Stomach (tissue), 9 donors: ENCODE measurements around the gene S100P. TPM values are rescaled to one million over a fixed set of nuclear protein-coding genes. Genes with fewer than 3 reads are reported as not detected.
"Not testable (repeated sequence)": the region's sequence is repeated elsewhere in the genome, so short reads cannot be mapped to it uniquely, and the experiment has no call there.

Source experiments
- DNase-seq, 2 donors: peaks; one replicate each; pipeline versions ENCODE4 v3.0.0 to v3.0.0-alpha.2; 2013 to 2019
- H3K27ac ChIP-seq, 5 donors: fragments of 200-600 bp in 4 of 5; sonication (generic) in 4 of 5; one replicate each; pipeline ENCODE4 v1.5.1; 2013 to 2019; ENCODE audit warnings: mild to moderate bottlenecking in 1 of 5, moderate library complexity in 1 of 5
- H3K27me3 ChIP-seq, 3 donors: fragments of 200-600 bp; sonication (generic); one replicate each; pipeline ENCODE4 v1.5.1; 2017 to 2019; ENCODE audit warnings: mixed run types in 1 of 3
- H3K36me3 ChIP-seq, 4 donors: fragments of 200-600 bp; sonication (generic); 1 replicate in 3 of 4; 2 replicates in 1 of 4; pipeline ENCODE4 v1.5.1; 2016 to 2019
- H3K4me1 ChIP-seq, 4 donors: fragments of 200-600 bp; sonication (generic); one replicate each; pipeline ENCODE4 v1.5.1; 2016 to 2019
- H3K4me3 ChIP-seq, 4 donors: fragments of 200-600 bp; sonication (generic) in 3 of 4; one replicate each; pipeline ENCODE4 v1.5.1; 2016 to 2019; ENCODE audit warnings: mild to moderate bottlenecking in 1 of 4
- H3K9me3 ChIP-seq, 4 donors: fragments of 200-600 bp; sonication (generic); one replicate each; pipeline ENCODE4 v1.5.1; 2016 to 2019
- EP300 ChIP-seq: sonication (generic); formaldehyde crosslinking; IDR thresholded peaks from one replicate; pipeline ENCODE4 v1.6.1; 2017; ENCODE audit warnings: antibody characterized with exemption
- POLR2A ChIP-seq, 4 donors: fragments of 450-650 bp; IDR thresholded peaks; one replicate each; pipeline ENCODE4 v1.6.1; 2016; ENCODE audit warnings: antibody characterized with exemption in 4 of 4, control low read depth in 2 of 4, mild to moderate bottlenecking in 1 of 4, moderate library complexity in 1 of 4
- POLR2AphosphoS5 ChIP-seq, 3 donors: sonication (generic); formaldehyde crosslinking; IDR thresholded peaks; one replicate each; pipeline ENCODE4 v1.6.1; 2016; ENCODE audit warnings: antibody characterized with exemption in 3 of 3
- WGBS, 5 donors: extraction: QIAGEN DNeasy Blood & Tissue Kit in 3 of 5; methylation state at CpG; one replicate each; pipeline versions ENCODE4 v1.1.5 to v1.1.7; 2013 to 2018; 5-methylcytosine and 5-hydroxymethylcytosine counted together
- intact Hi-C: fragments of 100-400 bp; cut with DNase I; formaldehyde crosslinking; loops from one replicate; pipeline ENCODE4 v1.15.1; 2023; ENCODE audit warnings: low total_unique reads
- polyA plus RNA-seq, 3 donors: library from polyadenylated mRNA; stranded (reverse); fragments of 200-250 nt; gene quantifications; one replicate each; pipeline ENCODE4 v1.2.3, GENCODE V29; 2013
- total RNA-seq, 5 donors: library from RNA; depleted of rRNA; stranded (reverse); fragments of >200 nt; gene quantifications; one replicate each; pipeline versions ENCODE4 v1.1.0 to v1.2.3, GENCODE V29; 2014 to 2016
- TF ChIP-seq, protein P1 (sequence below), 7 experiments: fragments of 450-650 bp in 4 of 7; fragments of 200-600 bp in 3 of 7; sonication (generic) in 3 of 7; IDR thresholded peaks; one replicate each; pipeline ENCODE4 v1.5.1; 2016 to 2019; ENCODE audit warnings: antibody characterized with exemption in 7 of 7, control low read depth in 2 of 7, mild to moderate bottlenecking in 1 of 7
- donor health status: healthy with polysubstance abuse.
- donor health status: Bipolar disorder and iron deficiency.
- donor health status: healthy.

S100P gene
- total and polyA plus RNA-seq, 8 donors, result 3.1 to 2,173 (median 142) TPM; not detected in 1

DNA sequence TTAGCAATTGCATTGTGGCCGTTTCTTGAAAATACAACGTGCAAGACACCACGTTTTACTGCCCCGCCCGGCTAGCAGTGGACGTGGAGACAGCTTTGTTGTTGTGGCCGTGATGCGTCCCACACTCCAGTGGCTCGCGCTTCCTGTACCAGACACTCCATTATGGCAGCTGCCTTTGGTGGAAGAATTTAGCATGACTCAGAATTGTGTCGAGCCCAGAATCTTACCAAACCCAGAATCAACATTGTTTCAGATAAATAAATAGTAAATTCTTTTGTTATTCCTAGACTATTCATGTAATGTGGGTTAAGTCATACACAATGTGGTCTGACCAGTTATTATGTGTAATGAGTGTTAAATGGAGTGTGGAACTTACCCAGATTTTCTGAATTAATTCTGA lies 25.3 kb upstream of the S100P start:
- Histone ChIP-seq H3K9me3 (no peaks in the 10 kb centered on the region), H3K27ac (peak overlapping the region in 2 of 5 donors; percentile 18 to 58)
- TF ChIP-seq POLR2A (IDR thresholded peaks at IDR 0.05) (no peak), POLR2AphosphoS5 (IDR thresholded peaks at IDR 0.05) (peak in 1 of 3 donors; percentile 24), EP300 (no peak)
- TF ChIP-seq, protein P1, sequence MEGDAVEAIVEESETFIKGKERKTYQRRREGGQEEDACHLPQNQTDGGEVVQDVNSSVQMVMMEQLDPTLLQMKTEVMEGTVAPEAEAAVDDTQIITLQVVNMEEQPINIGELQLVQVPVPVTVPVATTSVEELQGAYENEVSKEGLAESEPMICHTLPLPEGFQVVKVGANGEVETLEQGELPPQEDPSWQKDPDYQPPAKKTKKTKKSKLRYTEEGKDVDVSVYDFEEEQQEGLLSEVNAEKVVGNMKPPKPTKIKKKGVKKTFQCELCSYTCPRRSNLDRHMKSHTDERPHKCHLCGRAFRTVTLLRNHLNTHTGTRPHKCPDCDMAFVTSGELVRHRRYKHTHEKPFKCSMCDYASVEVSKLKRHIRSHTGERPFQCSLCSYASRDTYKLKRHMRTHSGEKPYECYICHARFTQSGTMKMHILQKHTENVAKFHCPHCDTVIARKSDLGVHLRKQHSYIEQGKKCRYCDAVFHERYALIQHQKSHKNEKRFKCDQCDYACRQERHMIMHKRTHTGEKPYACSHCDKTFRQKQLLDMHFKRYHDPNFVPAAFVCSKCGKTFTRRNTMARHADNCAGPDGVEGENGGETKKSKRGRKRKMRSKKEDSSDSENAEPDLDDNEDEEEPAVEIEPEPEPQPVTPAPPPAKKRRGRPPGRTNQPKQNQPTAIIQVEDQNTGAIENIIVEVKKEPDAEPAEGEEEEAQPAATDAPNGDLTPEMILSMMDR (IDR thresholded peaks at IDR 0.05), result no peak

DNA sequence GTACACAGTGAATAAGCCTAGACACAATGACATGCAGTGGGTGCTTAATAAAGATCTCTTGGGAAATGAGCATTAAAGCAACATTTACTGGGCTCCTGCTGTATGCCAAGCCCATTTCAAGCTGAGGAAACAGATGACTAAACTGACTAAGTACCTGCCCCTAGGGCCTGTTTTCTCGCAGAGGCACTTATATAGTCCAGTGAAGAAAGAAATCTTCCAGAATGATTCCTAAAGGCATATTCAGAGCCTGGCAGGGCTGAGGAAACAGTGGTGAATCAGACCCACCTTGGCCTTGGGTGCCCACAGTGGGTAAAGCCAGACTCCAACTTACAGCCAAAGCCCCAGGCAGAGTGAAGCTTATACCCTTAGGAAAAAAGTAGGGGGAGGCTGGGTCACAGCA lies 22.0 kb upstream of the S100P start:
- no peaks in the 10 kb centered on the region for H3K9me3 ChIP-seq
- H3K4me3 ChIP-seq, result no peak overlapping the region
- peaks cover 19 to 34% (median 28%) of the 10 kb centered on the region in 4 donors for H3K4me1 ChIP-seq
- H3K36me3 ChIP-seq, result peaks cover 0 to 19% (median 3%) of the 10 kb centered on the region in 4 donors
- DNase-seq, result no peak
- intact Hi-C loops, result no loop called here
- no peaks in the 10 kb centered on the region for H3K27me3 ChIP-seq
- no peak for TF ChIP-seq POLR2A (IDR thresholded peaks at IDR 0.05)
- TF ChIP-seq, protein P1 (IDR thresholded peaks at IDR 0.05), result no peak
- TF ChIP-seq POLR2AphosphoS5 (IDR thresholded peaks at IDR 0.05), result no peak
- no peak for TF ChIP-seq EP300
- 89 to 95% (median 91%) methylated on average over 1 of the region's 1 CpG for WGBS, 5 donors
- H3K27ac ChIP-seq, result no peak overlapping the region

More for the DNA sequence above, 25.3 kb upstream of the S100P start:
- Histone ChIP-seq H3K36me3 (peaks cover 0 to 13% (median 3%) of the 10 kb centered on the region in 4 donors), H3K4me3 (no peak overlapping the region), H3K4me1 (peaks cover 6 to 25% (median 17%) of the 10 kb centered on the region in 4 donors), H3K27me3 (peaks cover 4 to 22% (median 19%) of the 10 kb centered on the region in 3 donors)
- 45 to 63% (median 53%) methylated on average over 11 of the region's 11 CpGs for WGBS, 5 donors
- intact Hi-C loops, result no loop called here
- peak in 1 of 2 donors; percentile 59 for DNase-seq

DNA sequence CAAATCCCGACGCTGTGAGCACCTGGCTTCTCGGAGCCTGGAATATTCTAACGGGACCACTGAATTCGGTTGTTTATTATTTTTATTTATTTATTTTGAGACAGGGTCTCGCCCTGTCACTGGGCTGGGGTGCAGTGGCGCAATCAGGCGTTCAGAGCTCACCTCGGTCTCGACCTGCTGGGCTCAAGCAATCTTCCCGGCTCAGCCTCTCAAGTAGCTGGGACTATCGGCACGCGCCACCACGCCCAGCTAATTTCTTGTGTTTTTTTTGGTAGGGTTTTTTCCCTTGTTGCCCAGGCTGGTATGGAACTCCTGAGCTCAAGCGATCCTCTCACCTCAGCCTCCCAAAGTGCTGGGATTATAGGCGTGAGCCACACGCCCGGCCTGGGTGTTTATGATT lies 21.5 kb upstream of the S100P start:
- 95 to 98% (median 96%) methylated on average over 19 of the region's 19 CpGs for whole genome bisulfite sequencing, 5 donors
- Histone ChIP-seq H3K4me1 (peaks cover 19 to 39% (median 32%) of the 10 kb centered on the region in 4 donors), H3K36me3 (peaks cover 0 to 19% (median 5%) of the 10 kb centered on the region in 4 donors), H3K27ac (no peak overlapping the region), H3K9me3 (no peaks in the 10 kb centered on the region), H3K4me3 (no peak overlapping the region), H3K27me3 (no peaks in the 10 kb centered on the region)
- intact Hi-C loops, result no loop called here
- DNase-seq, result no peak
- TF ChIP-seq POLR2A (IDR thresholded peaks at IDR 0.05) (no peak), EP300 (no peak), POLR2AphosphoS5 (IDR thresholded peaks at IDR 0.05) (no peak)
- TF ChIP-seq, protein P1 (IDR thresholded peaks at IDR 0.05), result no peak

DNA sequence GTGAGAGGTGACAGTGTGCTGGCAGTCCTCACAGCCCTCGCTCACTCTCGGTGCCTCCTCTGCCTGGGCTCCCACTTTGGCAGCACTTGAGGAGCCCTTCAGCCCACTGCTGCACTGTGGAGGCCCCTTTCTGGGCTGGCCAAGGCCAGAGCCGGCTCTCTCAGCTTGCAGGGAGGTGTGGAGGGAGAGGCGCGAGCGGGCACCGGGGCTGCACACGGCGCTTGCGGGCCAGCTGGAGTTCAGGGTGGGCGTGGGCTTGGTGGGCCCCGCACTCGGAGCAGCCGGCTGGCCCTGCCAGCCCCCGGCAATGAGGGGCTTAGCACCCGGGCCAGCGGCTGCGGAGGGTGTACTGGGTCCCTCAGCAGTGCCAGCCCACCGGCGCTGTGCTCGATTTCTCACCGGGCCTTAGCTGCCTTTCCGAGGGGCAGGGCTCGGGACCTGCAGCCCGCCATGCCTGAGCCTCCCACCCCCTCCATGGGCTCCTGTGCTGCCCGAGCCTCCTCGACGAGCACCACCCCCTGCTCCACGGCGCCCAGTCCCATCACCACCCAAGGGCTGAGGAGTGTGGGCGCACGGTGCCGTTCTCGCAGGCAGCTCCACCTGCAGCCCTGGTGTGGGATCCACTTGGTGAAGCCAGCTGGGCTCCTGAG lies 21.0 kb upstream of the S100P start:
- Histone ChIP-seq H3K36me3 (peaks cover 0 to 19% (median 10%) of the 10 kb centered on the region in 4 donors), H3K4me3 (peak overlapping the region in 2 of 4 donors; percentile 94 to 95), H3K27ac (peak overlapping the region in 3 of 5 donors; percentile 81 to 94 (median 91)), H3K4me1 (peaks cover 19 to 44% (median 38%) of the 10 kb centered on the region in 4 donors)
- DNase-seq, H3K27me3 ChIP-seq, H3K9me3 ChIP-seq, intact Hi-C loops: not testable (repeated sequence)
- 95 to 98% (median 97%) methylated on average over 21 to 34 of the region's 34 CpGs for WGBS, 5 donors

DNA sequence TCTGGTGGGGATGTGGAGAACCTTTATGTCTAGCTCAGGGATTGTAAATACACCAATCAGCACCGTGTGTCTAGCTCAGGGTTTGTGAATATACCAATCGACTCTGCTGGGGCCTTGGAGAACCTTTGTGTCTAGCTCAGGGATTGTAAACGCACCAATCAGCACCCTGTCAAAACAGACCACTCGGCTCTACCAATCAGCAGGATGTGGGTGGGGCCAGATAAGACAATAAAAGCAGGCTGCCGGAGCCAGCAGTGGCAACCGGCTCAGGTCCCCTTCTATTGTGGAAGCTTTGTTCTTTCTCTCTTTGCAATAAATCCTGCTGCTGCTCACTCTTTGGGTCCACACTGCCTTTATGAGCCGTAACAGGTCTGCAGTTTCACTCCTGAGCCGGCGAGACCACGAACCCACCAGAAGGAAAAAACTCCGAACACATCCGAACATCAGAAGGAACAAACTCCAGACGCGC lies 20.5 kb upstream of the S100P start:
- not testable (repeated sequence) for DNase-seq
- TF ChIP-seq POLR2AphosphoS5 (IDR thresholded peaks at IDR 0.05) (peak in 2 of 3 donors; percentile 11 to 62), POLR2A (IDR thresholded peaks at IDR 0.05) (peak in 1 of 4 donors; percentile 31)

More for the DNA sequence above, 20.5 kb upstream of the S100P start:
- Histone ChIP-seq H3K4me3 (peak overlapping the region; percentile 85 to 95 (median 90)), H3K36me3 (peaks cover 0 to 19% (median 10%) of the 10 kb centered on the region in 4 donors), H3K27ac (peak overlapping the region; percentile 81 to 94 (median 89)), H3K4me1 (peaks cover 19 to 47% (median 38%) of the 10 kb centered on the region in 4 donors)
- H3K27me3 ChIP-seq, H3K9me3 ChIP-seq, intact Hi-C loops: not testable (repeated sequence)
- WGBS, 5 donors, result 26 to 47% (median 41%) methylated on average over 13 to 14 of the region's 14 CpGs
